Lower leg skin (tissue), 4 donors: ENCODE measurements around the gene LTB4R. TPM values are rescaled to one million over a fixed set of nuclear protein-coding genes. Genes with fewer than 3 reads are reported as not detected.

Experiments used
- DNase-seq, 2 donors: peaks; one replicate each; pipeline ENCODE4 v3.0.0-alpha.2; 2019; ENCODE audit warnings: low spot score in 2 of 2
- H3K4me3 ChIP-seq: fragments of 200-600 bp; sonication (generic); 2 replicates; pipeline ENCODE4 v1.5.1; 2017; ENCODE audit warnings: mild to moderate bottlenecking, low read depth; ENCODE audit not compliant: poor library complexity, severe bottlenecking
- POLR2A ChIP-seq, 2 donors: fragments of 450-650 bp; IDR thresholded peaks; one replicate each; pipeline ENCODE4 v1.6.1; 2016 to 2017; ENCODE audit warnings: antibody characterized with exemption in 2 of 2, mild to moderate bottlenecking in 1 of 2, moderate library complexity in 1 of 2
- WGBS, 2 donors: methylation state at CpG; one replicate each; pipeline ENCODE4 v1.1.5; 2018; 5-methylcytosine and 5-hydroxymethylcytosine counted together
- intact Hi-C: fragments of 100-400 bp; cut with DNase I; formaldehyde crosslinking; loops from one replicate; pipeline ENCODE4 v1.15.0; 2023; ENCODE audit warnings: low total_unique reads
- total RNA-seq, 4 donors: library from RNA; depleted of rRNA; stranded (reverse); fragments of >200 nt; gene quantifications; one replicate each; pipeline ENCODE4 v1.1.0, GENCODE V29; 2016
- TF ChIP-seq, protein P1 (sequence below), 3 donors: fragments of 450-650 bp; IDR thresholded peaks; one replicate each; pipeline ENCODE4 v1.5.1; 2016; ENCODE audit warnings: antibody characterized with exemption in 3 of 3, mild to moderate bottlenecking in 3 of 3, moderate library complexity in 2 of 3

Gene LTB4R
- total RNA-seq, 4 donors from 2014 or later: 58.9 to 118 (median 70.9) TPM

DNA sequence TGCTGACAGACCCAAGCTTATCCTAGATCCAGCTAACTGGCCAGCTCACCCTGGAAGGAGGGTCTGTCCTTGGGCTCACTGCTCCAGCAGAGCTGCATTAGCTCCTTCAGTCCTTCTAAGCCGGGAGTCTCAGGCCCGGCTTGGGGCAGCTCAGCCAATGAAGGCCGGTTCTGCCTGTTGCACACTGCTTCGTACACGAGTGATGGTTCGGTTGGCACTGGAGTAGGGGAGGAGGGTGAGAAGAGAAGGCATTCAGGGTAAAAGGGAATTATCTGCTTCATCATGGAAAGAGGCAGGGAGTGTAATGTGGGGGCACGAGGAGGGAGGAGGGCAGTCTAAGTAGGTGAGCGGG is 26.5 kb downstream of the LTB4R start:
- intact Hi-C loops: no loop called here
- H3K4me3 ChIP-seq: no peak overlapping the region
- DNase-seq: no peak
- TF ChIP-seq, protein P1, sequence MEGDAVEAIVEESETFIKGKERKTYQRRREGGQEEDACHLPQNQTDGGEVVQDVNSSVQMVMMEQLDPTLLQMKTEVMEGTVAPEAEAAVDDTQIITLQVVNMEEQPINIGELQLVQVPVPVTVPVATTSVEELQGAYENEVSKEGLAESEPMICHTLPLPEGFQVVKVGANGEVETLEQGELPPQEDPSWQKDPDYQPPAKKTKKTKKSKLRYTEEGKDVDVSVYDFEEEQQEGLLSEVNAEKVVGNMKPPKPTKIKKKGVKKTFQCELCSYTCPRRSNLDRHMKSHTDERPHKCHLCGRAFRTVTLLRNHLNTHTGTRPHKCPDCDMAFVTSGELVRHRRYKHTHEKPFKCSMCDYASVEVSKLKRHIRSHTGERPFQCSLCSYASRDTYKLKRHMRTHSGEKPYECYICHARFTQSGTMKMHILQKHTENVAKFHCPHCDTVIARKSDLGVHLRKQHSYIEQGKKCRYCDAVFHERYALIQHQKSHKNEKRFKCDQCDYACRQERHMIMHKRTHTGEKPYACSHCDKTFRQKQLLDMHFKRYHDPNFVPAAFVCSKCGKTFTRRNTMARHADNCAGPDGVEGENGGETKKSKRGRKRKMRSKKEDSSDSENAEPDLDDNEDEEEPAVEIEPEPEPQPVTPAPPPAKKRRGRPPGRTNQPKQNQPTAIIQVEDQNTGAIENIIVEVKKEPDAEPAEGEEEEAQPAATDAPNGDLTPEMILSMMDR (IDR thresholded peaks at IDR 0.05): no peak
- WGBS, 2 donors: 93 to 94% methylated on average over 8 of the region's 8 CpGs

DNA sequence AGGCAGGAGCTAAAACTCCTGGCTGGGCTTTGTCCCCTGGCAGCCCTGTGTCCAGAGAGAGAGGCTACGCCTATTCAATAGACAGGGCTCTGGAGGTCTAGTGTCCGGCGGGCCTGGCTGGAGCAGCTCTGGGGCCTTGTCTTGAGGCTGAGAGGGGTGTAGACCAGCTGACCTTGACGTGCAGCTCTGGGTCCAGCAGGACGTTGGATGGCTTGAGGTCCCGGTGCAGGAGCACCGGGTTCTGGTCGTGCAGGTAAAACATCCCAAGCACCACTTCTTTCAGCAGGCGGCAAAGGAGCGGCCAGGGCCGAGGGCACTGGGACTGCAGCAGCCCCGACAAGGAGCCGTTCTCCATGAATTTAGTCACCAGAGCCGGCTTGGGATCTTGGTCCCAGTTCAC is 27.5 kb downstream of the LTB4R start:
- DNase-seq: no peak
- no peak for TF ChIP-seq POLR2A (IDR thresholded peaks at IDR 0.05)
- TF ChIP-seq, protein P1 (IDR thresholded peaks at IDR 0.05): no peak
- intact Hi-C loops: no loop called here
- WGBS, 2 donors: 69 to 80% methylated on average over 11 to 14 of the region's 14 CpGs
- no peak overlapping the region for H3K4me3 ChIP-seq

DNA sequence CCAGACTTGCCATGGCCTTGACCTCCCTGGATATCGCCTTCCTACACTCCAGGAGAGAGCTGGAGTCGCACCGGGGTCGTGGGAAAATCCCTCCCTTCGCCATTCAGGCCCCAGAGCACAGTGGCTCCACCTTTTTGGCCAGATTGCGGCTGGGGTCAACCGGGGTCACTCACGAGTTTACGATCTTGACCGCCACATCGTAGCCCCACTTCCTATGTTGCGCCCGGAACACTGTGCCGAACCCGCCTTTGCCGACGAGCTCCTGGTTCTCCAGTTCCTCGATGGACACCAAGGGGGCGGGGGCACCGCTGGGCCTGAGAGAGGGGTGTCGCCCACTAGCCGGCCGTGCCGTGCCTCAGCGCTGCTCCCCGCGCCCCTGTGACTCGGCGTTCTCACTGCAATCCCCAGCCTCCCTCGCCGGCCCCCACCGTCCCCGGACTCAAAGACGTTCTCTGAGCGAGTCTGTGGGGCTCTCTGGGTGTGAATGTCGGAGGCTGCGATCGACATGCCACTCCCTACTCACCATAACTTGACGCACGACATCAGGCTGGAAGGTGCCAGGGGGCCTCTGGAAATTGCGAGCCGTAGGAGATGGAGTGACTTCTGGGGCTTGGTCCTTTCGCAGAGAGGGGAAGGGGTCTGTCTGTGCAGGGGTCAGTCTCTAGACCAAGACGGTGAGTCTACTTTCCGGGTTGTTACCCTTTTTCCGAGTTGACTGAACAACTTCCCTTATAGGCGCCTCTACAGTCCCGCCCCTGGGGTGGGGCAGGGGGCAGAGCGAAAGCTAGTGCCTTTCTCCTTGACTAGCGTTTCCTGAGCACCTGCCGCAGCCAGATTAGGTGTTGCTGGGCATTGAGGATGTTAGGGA is 28.2 kb downstream of the LTB4R start, which contains the start of gene RIPK3:
Gene RIPK3 (minus strand): TSS at position 708 of the 868 bp plus-strand sequence. CDS start 165 bp downstream, at position 543.
- TF ChIP-seq, protein P1 (IDR thresholded peaks at IDR 0.05): no peak
- TF ChIP-seq POLR2A (IDR thresholded peaks at IDR 0.05): no peak
- intact Hi-C loops: no loop called here
- peak within 1 kb of the TSS; percentile 48 for H3K4me3 ChIP-seq
- peak in 1 of 2 donors; percentile 90 for DNase-seq
- WGBS, 2 donors: 11 to 16% methylated on average over 17 to 32 of the region's 51 CpGs

DNA sequence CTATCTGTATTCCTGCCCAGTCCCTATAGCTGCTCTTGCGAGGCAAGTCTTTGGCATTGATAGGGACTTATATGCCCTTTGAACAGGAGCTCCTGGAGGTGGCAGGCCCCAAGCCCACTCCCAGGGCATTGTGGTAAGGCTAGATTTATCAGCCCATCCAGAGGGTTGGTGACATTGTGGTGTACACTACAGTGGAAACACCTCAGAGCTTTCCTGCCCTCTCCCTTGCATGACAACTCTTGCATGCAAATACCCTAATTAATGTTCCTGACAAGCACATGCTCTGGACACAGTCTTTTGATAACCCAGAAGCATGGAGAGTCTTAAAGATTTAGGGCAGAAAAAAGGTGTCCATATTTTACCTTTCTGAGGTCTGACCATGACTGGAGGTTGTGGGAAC is 29.3 kb downstream of the LTB4R start:
- TF ChIP-seq, protein P1 (IDR thresholded peaks at IDR 0.05): no peak
- no peak for TF ChIP-seq POLR2A (IDR thresholded peaks at IDR 0.05)
- no peak for DNase-seq
- WGBS, 2 donors: 54 to 93% methylated on average over 1 of the region's 1 CpG
- no peak overlapping the region for H3K4me3 ChIP-seq
- intact Hi-C loops: no loop called here

DNA sequence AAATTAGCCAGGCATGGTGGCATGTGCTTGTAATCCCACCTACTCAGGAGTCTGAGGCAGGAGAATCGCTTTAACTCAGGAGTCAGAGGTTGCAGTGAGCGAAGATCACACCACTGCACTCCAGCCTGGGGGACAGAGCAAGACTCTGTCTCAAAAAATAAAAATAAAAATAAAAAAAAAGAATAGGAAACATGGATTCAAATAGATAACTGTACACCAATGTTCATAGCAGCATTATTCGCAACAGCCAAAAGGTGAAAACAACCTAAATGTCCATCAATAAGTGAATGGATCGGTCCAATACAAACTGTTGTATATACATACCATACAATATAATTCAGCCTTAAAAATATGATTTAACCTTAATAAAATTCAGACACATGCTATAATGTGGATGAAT is 31.6 kb downstream of the LTB4R start:
- DNase-seq: no peak
- intact Hi-C loops: no loop called here
- WGBS, 2 donors: 80 to 97% methylated on average over 4 of the region's 4 CpGs
- no peak overlapping the region for H3K4me3 ChIP-seq
- TF ChIP-seq POLR2A (IDR thresholded peaks at IDR 0.05): no peak
- TF ChIP-seq, protein P1 (IDR thresholded peaks at IDR 0.05): no peak
